Epithelial cell of prostate (primary cell): ENCODE data around the gene AVEN.

Experiments used
- DNase-seq: peaks from one replicate; pipeline ENCODE4 v3.0.0-alpha.2; 2011; ENCODE audit warnings: low read depth, low spot score
- H3K27ac ChIP-seq: fragments of 450-650 bp; 2 replicates; pipeline ENCODE4 v1.5.1; 2017; ENCODE audit warnings: mild to moderate bottlenecking

Gene AVEN

GRCh38 chr15:33994005-33994615 lies 44.9 kb downstream of the AVEN start:
- no peak for DNase-seq
- no peak overlapping the region for H3K27ac ChIP-seq

DNA sequence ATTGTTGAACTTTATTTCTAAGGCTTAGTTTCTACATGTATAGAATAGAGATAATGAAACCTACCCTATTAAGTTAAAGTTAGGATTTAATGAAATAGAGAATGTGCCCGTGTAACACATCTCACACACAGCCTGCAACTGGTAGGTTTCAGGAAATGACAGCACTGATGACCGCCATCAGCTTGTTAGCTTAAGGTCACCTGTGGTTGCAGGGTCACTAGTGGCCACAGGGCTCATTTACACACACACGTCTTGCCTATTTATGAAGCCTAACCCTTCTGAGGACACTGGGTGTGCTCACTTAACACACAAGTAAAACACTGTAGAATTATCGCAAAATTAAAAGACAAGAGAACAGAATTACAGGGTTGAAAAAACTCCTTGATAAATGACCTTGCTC lies 50.6 kb downstream of the AVEN start:
- no peak for DNase-seq
- no peak overlapping the region for H3K27ac ChIP-seq

DNA sequence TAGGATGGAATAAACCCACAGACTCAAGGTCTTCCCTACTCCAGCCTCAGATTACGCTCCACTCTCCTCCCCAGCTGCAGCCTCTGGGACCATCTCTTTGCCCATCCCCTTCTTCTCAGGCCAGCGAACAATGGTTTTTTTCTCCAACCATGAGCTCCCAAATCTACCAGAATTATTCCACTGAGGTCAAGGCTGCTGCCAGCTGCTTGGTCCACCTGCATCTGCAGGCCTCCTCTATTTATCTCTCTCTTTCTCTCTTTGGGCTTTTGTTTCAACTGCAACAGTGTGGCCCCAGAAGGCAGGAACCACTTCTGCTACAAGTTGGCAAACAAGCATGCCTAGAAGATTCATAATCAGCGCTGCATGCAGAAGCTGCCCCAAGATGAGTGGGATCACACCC lies 51.6 kb downstream of the AVEN start:
- H3K27ac ChIP-seq: no peak overlapping the region
- no peak for DNase-seq

DNA sequence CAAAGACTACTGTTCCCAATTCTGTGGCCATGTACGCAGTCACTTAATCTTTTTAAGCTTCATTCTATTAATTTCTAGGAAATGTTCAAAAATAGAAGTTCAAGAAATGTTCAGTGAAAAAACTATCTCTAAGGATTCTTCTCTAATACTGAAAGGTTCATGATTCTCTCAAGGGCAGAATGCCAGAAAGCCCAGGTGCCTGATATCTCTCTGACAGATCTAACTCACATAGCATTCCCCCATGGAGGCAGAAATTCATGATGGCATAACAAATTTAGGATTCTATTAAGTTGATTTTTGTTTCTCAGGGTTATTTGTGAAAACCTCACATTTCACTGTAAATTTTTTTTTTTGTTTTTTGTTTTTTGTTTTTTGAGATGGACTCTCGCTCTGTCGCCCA lies 53.3 kb downstream of the AVEN start:
- no peak for DNase-seq
- no peak overlapping the region for H3K27ac ChIP-seq

DNA sequence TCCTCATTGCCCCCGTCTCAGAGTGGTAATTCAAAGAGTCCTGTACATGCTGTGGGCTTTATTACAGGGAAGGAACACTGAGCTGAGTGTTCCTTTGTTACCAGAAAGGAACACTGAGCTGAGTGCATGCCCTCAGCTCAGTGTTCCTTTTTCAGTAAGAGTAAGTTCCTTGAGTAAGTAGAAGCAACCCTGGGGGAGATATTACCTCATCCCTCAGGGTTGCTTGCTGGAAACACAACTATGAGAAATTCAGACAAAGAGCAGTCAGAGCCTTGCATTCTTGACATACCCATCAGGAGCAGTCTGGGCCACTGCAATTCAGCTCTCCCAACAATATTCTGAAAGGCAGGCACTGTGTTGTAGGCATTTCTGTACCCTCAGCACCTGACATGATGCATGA lies 53.7 kb downstream of the AVEN start:
- no peak for DNase-seq
- H3K27ac ChIP-seq: no peak overlapping the region

- no peak overlapping the region for H3K27ac ChIP-seq
- DNase-seq: no peak
These were observed 56.5 kb downstream of the AVEN start for GRCh38 chr15:33982516-33982915.

- no peak for DNase-seq
- no peak overlapping the region for H3K27ac ChIP-seq
These were observed 58.8 kb downstream of the AVEN start for GRCh38 chr15:33980159-33980558.

- H3K27ac ChIP-seq: no peak overlapping the region
- DNase-seq: no peak
These were observed 63.9 kb downstream of the AVEN start for GRCh38 chr15:33975022-33975565.

DNA sequence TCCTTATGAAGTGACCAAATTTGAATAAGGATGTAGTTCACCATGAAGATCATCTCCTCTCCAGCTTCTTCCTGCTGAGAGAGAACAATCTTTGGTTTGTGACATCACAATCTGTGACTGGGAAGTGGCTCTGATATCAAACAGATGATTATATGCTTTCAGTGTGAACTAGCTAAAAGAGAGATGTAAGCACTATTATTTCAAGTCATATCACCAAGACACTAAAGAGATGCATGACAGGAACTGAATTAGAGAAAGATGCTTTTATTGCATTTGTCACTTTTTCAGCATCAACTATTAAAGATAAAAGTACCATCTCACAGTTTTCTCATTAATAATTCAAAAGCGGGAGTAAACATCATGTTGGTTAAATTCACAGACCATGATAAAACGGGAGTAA lies 67.2 kb downstream of the AVEN start:
- DNase-seq: no peak
- H3K27ac ChIP-seq: no peak overlapping the region

DNA sequence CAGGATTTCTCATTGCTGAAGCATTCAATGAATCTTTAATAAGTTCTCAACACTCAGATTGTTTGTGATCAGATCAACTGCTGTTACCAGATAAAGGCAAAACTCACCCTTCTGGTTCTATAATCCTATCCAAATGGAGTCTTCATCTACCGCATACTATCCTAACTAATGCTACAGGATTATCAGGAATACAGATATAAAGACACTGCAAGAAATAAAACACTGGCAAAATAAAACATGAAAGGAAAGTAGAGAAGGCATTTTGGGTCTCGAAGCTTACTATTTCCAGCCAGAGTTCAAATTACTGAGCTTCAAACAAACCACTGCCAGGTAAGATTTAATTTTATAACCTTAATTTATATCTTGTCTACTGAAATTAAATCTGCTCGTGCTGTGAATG lies 70.2 kb downstream of the AVEN start:
- no peak overlapping the region for H3K27ac ChIP-seq

GRCh38 chr15:33968224-33968623 lies 70.8 kb downstream of the AVEN start, which contains the start of gene CHRM5:
CHRM5 (plus strand) TSS chr15:33968497; CDS start chr15:34062718, 94,221 bp downstream.
- no peak for DNase-seq
- no peak within 1 kb of the TSS for H3K27ac ChIP-seq

More for the DNA sequence above, 70.2 kb downstream of the AVEN start:
- DNase-seq: no peak

DNA sequence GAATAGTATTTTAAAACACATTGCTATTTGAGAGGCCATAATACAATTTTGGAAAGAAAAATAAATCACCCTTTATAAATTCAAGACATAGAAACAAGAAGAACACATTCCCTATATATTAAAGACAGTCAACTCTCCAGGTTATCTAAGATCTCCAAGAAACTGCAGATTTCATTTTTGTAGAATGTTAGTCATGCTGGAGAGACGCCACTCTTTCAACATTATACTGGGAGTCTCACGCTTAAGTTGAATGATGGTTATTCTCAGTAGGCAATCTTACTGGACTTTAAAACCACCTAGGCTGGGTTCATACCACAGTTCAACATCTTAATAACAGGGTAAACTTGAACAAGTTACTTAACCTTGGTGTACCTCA lies 74.4 kb downstream of the AVEN start:
- DNase-seq: no peak
- H3K27ac ChIP-seq: no peak overlapping the region

- no peak for DNase-seq
- H3K27ac ChIP-seq: no peak overlapping the region
These were observed 75.0 kb downstream of the AVEN start for GRCh38 chr15:33963831-33964664.

GRCh38 chr15:33960549-33960935 lies 78.5 kb downstream of the AVEN start:
- no peak for DNase-seq

DNA sequence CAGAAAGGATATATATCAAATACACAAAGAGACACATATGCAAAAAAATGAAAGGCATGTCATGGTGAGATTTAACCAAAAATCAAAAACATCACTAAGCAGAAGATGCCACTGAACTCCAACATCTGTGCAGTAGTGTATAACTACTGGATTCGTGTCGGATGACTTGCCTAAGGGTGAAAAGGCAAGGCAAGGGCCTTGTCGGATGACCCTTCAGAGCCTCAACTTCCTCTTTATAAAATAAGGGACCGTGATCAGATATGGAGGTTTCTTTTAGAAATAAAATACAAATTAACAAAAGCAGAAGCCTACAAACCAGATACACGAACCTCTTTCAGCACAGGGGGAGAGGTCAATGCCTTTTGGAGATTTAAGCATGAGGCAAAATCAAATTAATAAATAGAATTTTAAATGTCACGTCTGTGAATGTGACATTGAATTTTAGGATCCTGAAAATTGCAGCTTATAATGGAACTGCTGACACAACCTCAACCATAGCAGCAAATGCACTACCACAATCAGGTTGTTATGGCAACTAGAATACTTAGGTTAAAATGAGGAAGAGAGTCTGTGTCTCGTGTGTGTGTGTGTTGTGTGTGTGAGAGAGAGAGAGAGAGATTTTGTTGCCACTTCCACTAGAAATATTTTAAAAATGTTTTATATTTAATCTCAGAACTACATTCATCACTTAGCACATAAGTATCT lies 79.0 kb downstream of the AVEN start:
- DNase-seq: no peak
- H3K27ac ChIP-seq: no peak overlapping the region

More at GRCh38 chr15:33960549-33960935, 78.5 kb downstream of the AVEN start:
- H3K27ac ChIP-seq: no peak overlapping the region

- no peak overlapping the region for H3K27ac ChIP-seq
- DNase-seq: no peak
These were observed 82.6 kb downstream of the AVEN start for GRCh38 chr15:33956397-33956796.

GRCh38 chr15:33955945-33956344 lies 83.1 kb downstream of the AVEN start:
- no peak for DNase-seq
- H3K27ac ChIP-seq: no peak overlapping the region

GRCh38 chr15:33946152-33946551 lies 92.9 kb downstream of the AVEN start:
- H3K27ac ChIP-seq: no peak overlapping the region
- no peak for DNase-seq

DNA sequence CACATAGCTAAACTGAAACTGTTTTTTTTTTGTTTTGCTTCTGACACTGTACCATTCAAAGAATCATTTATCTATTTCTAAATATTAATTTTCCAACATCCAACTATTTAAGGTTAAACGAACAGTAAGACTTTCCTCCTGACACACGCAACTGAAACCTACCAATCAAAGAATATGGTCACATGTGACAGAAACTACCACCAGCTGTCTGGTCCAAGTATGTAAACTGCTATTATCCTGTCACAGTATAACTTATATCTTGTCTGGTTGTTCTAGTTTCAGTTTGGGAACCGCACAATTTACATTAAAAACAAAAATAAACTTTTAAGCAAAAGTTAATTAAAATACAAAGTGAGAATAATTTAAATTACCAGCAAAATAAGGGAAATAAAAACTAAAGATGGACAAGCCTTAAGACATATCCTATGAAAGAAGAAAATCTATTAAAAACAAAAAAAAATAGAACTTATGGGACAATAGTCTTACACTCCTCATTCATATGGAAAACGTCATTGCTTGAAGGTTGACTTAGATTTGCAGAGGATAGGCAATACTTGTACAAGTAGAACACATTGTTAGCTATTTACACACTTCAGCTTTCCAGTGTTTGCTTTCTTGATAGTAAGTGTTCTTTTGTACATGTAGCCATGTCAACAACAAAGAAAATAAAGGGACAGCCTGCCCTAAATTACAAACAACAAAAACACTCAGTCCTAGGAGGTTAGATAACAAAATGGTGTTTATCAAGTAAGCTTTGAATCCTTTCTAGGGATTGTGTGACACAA lies 97.5 kb downstream of the AVEN start:
- no peak overlapping the region for H3K27ac ChIP-seq
- no peak for DNase-seq

GRCh38 chr15:33934921-33935320 lies 104.1 kb downstream of the AVEN start:
- H3K27ac ChIP-seq: no peak overlapping the region
- no peak for DNase-seq
